Heart left ventricle (tissue), 16 donors: ENCODE results near the gene LTBP2. TPM values are rescaled to one million over a fixed set of nuclear protein-coding genes. Genes with fewer than 3 reads are reported as not detected.

ENCODE experiments used
- ATAC-seq, 4 donors: fragments of 200-7000 bp; cut with Tn5 transposase; one replicate each; pipeline ENCODE4 v1.9.1; 2020 to 2022; ENCODE audit warnings: moderate library complexity in 4 of 4, mild to moderate bottlenecking in 3 of 4, moderate number of reproducible peaks in 1 of 4
- DNase-seq, 5 donors: peaks; one replicate each; pipeline ENCODE4 v3.0.0-alpha.2; 2020
- H3K27ac ChIP-seq, 12 donors: fragments of 200-600 bp; sonication (generic) in 4 of 12; one replicate each; pipeline versions ENCODE4 v1.5.0 to v1.8.0; 2016 to 2022; ENCODE audit warnings: mild to moderate bottlenecking in 2 of 12
- H3K27me3 ChIP-seq, 9 donors: fragments of 200-600 bp; sonication (generic) in 2 of 9; one replicate each; pipeline versions ENCODE4 v1.5.1 to v1.8.0; 2016 to 2022; ENCODE audit warnings: mild to moderate bottlenecking in 3 of 9
- H3K36me3 ChIP-seq, 9 donors: fragments of 200-600 bp; sonication (generic) in 2 of 9; one replicate each; pipeline versions ENCODE4 v1.5.0 to v1.8.0; 2018 to 2022; ENCODE audit warnings: mild to moderate bottlenecking in 2 of 9
- H3K4me1 ChIP-seq, 12 donors: fragments of 200-600 bp; sonication (generic) in 4 of 12; one replicate each; pipeline versions ENCODE4 v1.5.0 to v1.8.0; 2016 to 2022; ENCODE audit warnings: mild to moderate bottlenecking in 3 of 12
- H3K4me3 ChIP-seq, 12 donors: fragments of 200-600 bp; sonication (generic) in 4 of 12; one replicate each; pipeline versions ENCODE4 v1.5.0 to v1.8.0; 2017 to 2022; ENCODE audit warnings: mild to moderate bottlenecking in 9 of 12, moderate library complexity in 4 of 12
- H3K9me3 ChIP-seq, 12 donors: fragments of 200-600 bp; sonication (generic) in 4 of 12; one replicate each; pipeline versions ENCODE4 v1.5.0 to v1.8.0; 2016 to 2022; ENCODE audit warnings: mild to moderate bottlenecking in 1 of 12
- CTCF ChIP-seq, 12 donors: fragments of 200-600 bp; sonication (generic) in 4 of 12; IDR thresholded peaks; one replicate each; pipeline versions ENCODE4 v1.5.0 to v1.8.0; 2018 to 2022; ENCODE audit warnings: antibody characterized with exemption in 12 of 12, mild to moderate bottlenecking in 5 of 12
- POLR2A ChIP-seq, 2 donors: fragments of 450-650 bp; IDR thresholded peaks; one replicate each; pipeline ENCODE4 v1.6.1; 2017; ENCODE audit warnings: antibody characterized with exemption in 2 of 2, mild to moderate bottlenecking in 2 of 2, moderate library complexity in 2 of 2
- WGBS, 4 donors: extraction: QIAGEN DNeasy Blood & Tissue Kit in 2 of 4; methylation state at CpG; one replicate each; pipeline versions ENCODE4 v1.1.5 to v1.1.7; 2013 to 2018; 5-methylcytosine and 5-hydroxymethylcytosine counted together
- intact Hi-C, 10 donors: fragments of 100-400 bp; cut with DNase I; formaldehyde crosslinking; loops; one replicate each; pipeline versions ENCODE4 v1.11.1 to v1.14.2; 2022
- polyA plus RNA-seq, 2 donors: library from polyadenylated mRNA; stranded (reverse); fragments of 200-250 nt; gene quantifications; one replicate each; pipeline ENCODE4 v1.2.3, GENCODE V29; 2013
- total RNA-seq, 9 donors: library from RNA; depleted of rRNA in 2 of 9; stranded (reverse); fragments of >200 nt in 2 of 9; fragmentation: NEBNext Ultra II Directional in 3 of 9; extraction: Animal tissue kit (Norgen Biotek cat#: 25700) in 3 of 9; gene quantifications; one replicate each; pipeline versions ENCODE4 v1.1.0 to v1.2.4, GENCODE V29; 2016 to 2023
- donor health status: ischemic (EF 13 %, LVEDD 7.1; RV severe dilation, severe dysfunction).
- donor health status: healthy with polysubstance abuse.
- donor health status: DM: no; HTN: yes; CAD: no.
- donor health status: DM: no; HTN: no; CAD: no.
- donor health status: ischemic (EF 25% LVEDD 6.9; RV normal size, moderate dysfunction).
- donor health status: ischemic (EF 25% LVEDD 5.7; RV mildly dilated, moderate dysfunction).
- donor health status: healthy.
- donor health status: DM: yes; HTN: yes; CAD: no.
- donor health status: ischemic (EF 35%, LVEDD 5.7; RV mildly dilated, moderate dysfunction).
- donor health status: nonischemic (EF 11% LVEDD 7.7; RV severe dilation, severe dysfunction).
- donor health status: DM: yes; HTN: yes; CAD: no.
- donor health status: PGD.
- donor health status: ischemic (EF 29% LVEDD 5.4; RV normal size, mild dysfunction).
- donor health status: nonischemic (EF 23%, LVEDD 6.1; RV moderate dilation, normal function).

LTBP2 gene
- total and polyA plus RNA-seq, 11 donors = 4.0 to 69.1 (median 29.5) TPM

- Histone ChIP-seq H3K4me1 (peaks cover 0 to 14% (median 5%) of the 10 kb centered on the region in 12 donors), H3K36me3 (peaks cover 0 to 96% (median 75%) of the 10 kb centered on the region in 9 donors), H3K4me3 (no peak overlapping the region), H3K27me3 (no peaks in the 10 kb centered on the region), H3K9me3 (no peaks in the 10 kb centered on the region), H3K27ac (no peak overlapping the region)
- 62 to 70% (median 66%) methylated on average over 4 of the region's 4 CpGs for WGBS, 4 donors
- no peak for DNase-seq
- TF ChIP-seq CTCF (IDR thresholded peaks at IDR 0.05) (no peak), POLR2A (IDR thresholded peaks at IDR 0.05) (no peak)
- intact Hi-C loops = loop anchor here in 2 of 10 donors (1.0 to 2.0 kb wide), 2 partner anchors 117 to 118 kb away; no protein-coding TSS in a partner anchor
- no peak for ATAC-seq
Observed at GRCh38 chr14:74480046-74480445, 132.0 kb downstream of the LTBP2 start.

GRCh38 chr14:74478996-74479635 is 132.9 kb downstream of the LTBP2 start:
- TF ChIP-seq POLR2A (IDR thresholded peaks at IDR 0.05) = no peak
- TF ChIP-seq CTCF (IDR thresholded peaks at IDR 0.05) = peak; percentile 41 to 70 (median 62)
- ATAC-seq = peak in 1 of 4 donors; percentile 30
- H3K27me3 ChIP-seq = no peaks in the 10 kb centered on the region
- no peak for DNase-seq
- H3K9me3 ChIP-seq = no peaks in the 10 kb centered on the region
- intact Hi-C loops = loop anchor here in 9 of 10 donors (1.0 to 5.0 kb wide), 4 partner anchors 102 to 117 kb away; no protein-coding TSS in a partner anchor
- H3K27ac ChIP-seq = no peak overlapping the region
- WGBS, 4 donors = 91 to 100% (median 96%) methylated on average over 2 of the region's 2 CpGs
- H3K4me1 ChIP-seq = peaks cover 0 to 17% (median 5%) of the 10 kb centered on the region in 12 donors
- peaks cover 0 to 96% (median 71%) of the 10 kb centered on the region in 9 donors for H3K36me3 ChIP-seq
- H3K4me3 ChIP-seq = no peak overlapping the region

GRCh38 chr14:74476607-74477006 is 135.4 kb downstream of the LTBP2 start:
- WGBS, 4 donors = 83 to 93% (median 89%) methylated on average over 3 of the region's 3 CpGs
- intact Hi-C loops = loop anchor here in 3 of 10 donors (5.0 kb wide), 2 partner anchors 99 to 114 kb away; no protein-coding TSS in a partner anchor

More at GRCh38 chr14:74476607-74477006, 135.4 kb downstream of the LTBP2 start:
- no peak for ATAC-seq
- no peak for TF ChIP-seq CTCF (IDR thresholded peaks at IDR 0.05)
- TF ChIP-seq POLR2A (IDR thresholded peaks at IDR 0.05) = no peak
- Histone ChIP-seq H3K9me3 (no peaks in the 10 kb centered on the region), H3K27me3 (no peaks in the 10 kb centered on the region), H3K27ac (no peak overlapping the region), H3K36me3 (peaks cover 0 to 95% (median 55%) of the 10 kb centered on the region in 9 donors), H3K4me3 (no peak overlapping the region), H3K4me1 (peaks cover 0 to 17% (median 5%) of the 10 kb centered on the region in 12 donors)
- no peak for DNase-seq
